Measurements from ENCODE around the gene KBTBD2.

KBTBD2 gene

DNA sequence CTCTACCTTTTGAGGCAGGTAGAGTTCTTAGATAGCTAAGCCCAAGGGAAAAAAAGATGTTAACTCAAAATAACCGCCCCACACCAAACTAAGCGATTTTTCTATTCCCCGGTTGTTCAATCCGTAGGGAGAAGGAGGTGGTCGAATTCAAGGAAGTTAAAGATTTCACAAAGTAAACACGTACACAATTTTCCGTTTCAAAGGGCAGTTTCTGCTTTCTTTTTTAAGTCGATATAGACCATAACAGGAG is 842 bp downstream of the KBTBD2 start:
- TF ChIP-seq, protein P1, sequence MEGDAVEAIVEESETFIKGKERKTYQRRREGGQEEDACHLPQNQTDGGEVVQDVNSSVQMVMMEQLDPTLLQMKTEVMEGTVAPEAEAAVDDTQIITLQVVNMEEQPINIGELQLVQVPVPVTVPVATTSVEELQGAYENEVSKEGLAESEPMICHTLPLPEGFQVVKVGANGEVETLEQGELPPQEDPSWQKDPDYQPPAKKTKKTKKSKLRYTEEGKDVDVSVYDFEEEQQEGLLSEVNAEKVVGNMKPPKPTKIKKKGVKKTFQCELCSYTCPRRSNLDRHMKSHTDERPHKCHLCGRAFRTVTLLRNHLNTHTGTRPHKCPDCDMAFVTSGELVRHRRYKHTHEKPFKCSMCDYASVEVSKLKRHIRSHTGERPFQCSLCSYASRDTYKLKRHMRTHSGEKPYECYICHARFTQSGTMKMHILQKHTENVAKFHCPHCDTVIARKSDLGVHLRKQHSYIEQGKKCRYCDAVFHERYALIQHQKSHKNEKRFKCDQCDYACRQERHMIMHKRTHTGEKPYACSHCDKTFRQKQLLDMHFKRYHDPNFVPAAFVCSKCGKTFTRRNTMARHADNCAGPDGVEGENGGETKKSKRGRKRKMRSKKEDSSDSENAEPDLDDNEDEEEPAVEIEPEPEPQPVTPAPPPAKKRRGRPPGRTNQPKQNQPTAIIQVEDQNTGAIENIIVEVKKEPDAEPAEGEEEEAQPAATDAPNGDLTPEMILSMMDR (IDR thresholded peaks at IDR 0.05), result no peak

DNA sequence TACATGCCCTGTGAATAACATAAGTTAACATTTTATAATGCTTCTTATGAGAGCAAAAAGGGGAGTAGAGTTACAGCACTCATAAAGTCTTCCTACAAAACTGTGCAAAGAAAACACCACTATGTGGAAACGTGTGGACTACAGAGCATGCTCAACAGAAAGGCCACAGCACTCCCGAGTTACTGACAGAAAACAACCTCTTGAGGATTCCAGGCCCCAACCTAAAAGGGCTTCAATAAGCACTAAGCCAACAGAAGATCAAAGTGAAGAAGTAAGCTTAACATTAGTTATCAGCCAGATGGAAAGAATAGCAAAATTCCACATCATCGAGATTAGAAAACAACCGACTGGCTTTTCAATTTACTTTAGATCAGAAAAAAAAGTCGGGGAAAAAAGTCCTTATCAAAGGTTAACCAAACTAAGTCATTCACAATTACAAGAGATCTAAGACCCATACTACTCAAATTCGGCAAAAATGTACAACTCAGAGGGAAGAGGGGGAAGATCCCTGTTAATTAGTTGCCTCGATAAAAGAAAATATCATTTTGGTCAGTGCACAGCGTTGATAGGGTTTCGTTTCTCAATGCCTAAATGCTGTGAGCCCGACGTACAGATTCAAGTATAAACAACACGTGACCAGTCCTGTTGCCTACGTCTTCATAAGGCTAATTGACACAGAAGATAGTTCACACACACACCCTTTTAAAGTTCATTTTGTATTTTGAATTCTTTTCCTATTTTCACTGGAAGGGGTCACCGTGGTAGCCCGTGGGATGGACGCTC is 1.4 kb downstream of the KBTBD2 start:
- TF ChIP-seq, protein P1 (IDR thresholded peaks at IDR 0.05), result no peak

DNA sequence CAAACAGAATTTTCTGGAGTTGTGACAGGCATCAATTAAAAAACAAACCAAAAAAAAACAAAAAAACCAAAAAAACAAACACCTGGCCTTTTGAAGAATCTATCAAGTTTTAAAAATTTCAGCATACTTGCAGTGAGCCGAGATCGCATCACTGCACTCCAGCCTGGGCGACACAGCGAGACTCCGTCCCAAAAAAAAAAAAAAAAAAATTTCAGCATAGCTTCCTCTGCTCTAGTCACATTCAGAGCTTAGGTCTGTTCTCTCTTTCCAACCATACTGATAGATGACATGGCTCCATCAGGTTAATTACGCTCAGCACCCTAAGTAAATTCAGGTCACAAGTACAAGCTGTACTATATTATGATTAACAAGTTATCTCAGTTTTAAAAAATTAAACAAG is 3.1 kb downstream of the KBTBD2 start:
- TF ChIP-seq, protein P1 (IDR thresholded peaks at IDR 0.05), result no peak

- TF ChIP-seq, protein P1 (IDR thresholded peaks at IDR 0.05), result no peak
Measured at GRCh38 chr7:32887395-32887794, 4.2 kb downstream of the KBTBD2 start.

DNA sequence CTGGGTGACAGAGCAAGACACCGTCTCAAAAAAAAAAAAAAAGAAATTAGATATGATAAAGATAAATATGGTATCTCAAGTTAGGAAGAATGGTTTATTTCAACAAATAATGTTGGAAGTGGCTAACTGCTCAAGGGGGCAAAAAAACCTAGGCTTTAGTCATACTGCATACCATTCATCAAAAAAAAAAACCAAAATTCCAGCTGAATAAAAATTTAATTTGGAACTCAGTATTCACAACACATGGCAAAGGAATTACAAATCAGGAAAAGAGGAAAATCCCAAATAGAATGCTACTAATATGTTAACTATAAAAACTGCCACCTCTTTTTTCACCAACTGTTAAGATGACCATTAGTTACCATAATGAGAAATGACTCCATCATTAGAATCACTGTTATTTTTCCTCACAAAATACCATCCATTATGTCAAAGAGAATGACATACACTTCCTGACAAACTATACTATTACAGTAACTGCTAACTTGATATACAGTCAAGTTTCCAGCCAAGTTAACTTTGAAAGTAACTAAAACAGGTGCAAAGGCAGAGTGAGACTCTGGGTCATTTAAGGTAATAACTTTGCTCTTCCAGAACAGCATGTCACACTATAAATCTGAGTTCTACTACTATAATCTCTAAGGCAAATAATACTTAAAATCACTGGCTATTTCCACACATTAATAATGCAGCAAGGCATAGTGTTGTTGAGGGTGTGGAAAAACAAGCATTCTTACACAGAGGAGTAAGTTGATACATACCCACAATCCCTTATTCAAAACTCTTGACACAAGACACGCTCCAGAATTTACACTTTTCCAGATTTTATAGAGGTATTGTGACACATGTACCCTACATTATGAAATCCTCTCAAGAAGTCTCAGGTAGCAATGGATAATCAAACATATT is 10.2 kb downstream of the KBTBD2 start:
- TF ChIP-seq, protein P1 (IDR thresholded peaks at IDR 0.05), result no peak

DNA sequence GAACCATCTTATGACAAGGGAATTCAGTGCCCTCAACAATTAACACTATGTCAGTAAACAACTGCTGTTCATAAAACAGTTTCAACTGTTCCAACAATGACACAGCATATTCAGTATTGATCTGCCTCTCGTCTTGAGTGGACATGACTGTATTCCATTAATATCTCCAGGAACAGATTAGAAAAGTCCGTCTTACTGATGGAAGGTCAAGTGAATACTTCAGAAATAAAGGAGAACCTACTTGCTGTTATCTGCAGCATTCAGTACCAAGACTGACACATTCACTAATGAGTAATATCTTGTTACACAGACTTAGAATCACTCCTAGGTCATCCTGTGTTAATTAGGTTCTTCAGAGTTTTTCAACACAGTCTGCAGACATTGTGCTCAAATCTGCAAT is 12.1 kb downstream of the KBTBD2 start:
- TF ChIP-seq, protein P1 (IDR thresholded peaks at IDR 0.05), result no peak

GRCh38 chr7:32872421-32872820 is 19.1 kb downstream of the KBTBD2 start:
- TF ChIP-seq, protein P1 (IDR thresholded peaks at IDR 0.05), result no peak
